Measurements from ENCODE around the gene PRIMA1. TPM values are rescaled to one million over a fixed set of nuclear protein-coding genes. Genes with fewer than 3 reads are reported as not detected.

PRIMA1 gene
- total and polyA plus RNA-seq, 9 of the 15 experiments (the other 6 are each of a cell fraction or from before 2014, with no cell fraction given): not detected

- no peak for TF ChIP-seq CCNT2 (IDR thresholded peaks at IDR 0.05; ENCODE audit: borderline replicate concordance, extremely low read depth, insufficient read length, low read depth, low read length)
- TF ChIP-seq BHLHE40 (IDR thresholded peaks at IDR 0.05; ENCODE audit: low read length): no peak
- no peak for TF ChIP-seq ATF3 (IDR thresholded peaks at IDR 0.05)
- TF ChIP-seq ATF3 (CRISPR knock-in tag; conservative IDR thresholded peaks at IDR 0.05): no peak
- TF ChIP-seq BRCA1 (IDR thresholded peaks at IDR 0.05): no peak
- no peak for TF ChIP-seq BRCA1 (CRISPR knock-in tag; IDR thresholded peaks at IDR 0.05)
Measured at GRCh38 chr14:93706360-93706955, 81.8 kb downstream of the PRIMA1 start (continued).

DNA sequence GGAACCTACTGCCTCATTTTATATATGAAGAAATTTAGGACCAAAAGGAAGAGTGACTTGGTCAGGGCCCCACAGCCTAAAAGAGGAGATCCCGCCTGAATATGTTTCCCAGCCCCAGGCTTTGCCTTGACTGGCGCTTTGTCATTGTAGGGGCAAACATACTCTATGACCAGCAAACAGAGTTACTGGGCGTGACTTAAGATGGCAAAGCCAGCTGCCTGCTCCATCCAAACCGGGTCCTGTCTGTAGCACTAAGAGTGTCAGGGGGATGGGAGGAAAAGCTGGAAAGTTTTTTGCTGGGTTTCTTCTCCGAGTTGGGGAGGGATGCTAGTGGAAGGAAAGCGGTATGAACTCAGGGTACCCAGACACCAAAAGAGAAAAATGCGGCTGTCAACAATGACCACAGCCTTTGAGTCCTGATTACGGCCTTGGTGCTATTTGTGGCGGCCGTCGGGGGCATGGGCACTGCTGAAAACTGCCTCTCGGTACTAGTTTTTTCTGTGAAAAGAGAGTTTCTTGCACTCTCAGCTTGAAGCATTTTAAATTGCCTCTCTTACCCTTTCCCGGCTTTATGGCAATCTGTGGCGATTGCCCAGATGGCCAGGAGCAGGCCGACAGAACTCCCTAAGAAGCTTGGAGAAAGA is 82.7 kb downstream of the PRIMA1 start:
- ATAC-seq (no peak), FAIRE-seq (no peak), DNase-seq (ENCODE audit: extremely low read depth in 1 of 4, low spot score in 3 of 4) (no peak)
- no TSS peak for BruUV-seq (replicated peaks)
- intact Hi-C loops (cut with micrococcal nuclease): no loop called here
- H3K9me3 ChIP-seq (replicated peaks; ENCODE audit: control insufficient read depth, insufficient read depth, low read depth, low read length): no peaks in the 10 kb centered on the region
- WGBS (ENCODE audit: insufficient coverage, low coverage, missing lambda C conversion rate): 0% methylated on average over 14 of the region's 15 CpGs
- no peak overlapping the region for H3K4me3 ChIP-seq
- no peaks in the 10 kb centered on the region for H3K79me2 ChIP-seq (ENCODE audit: control insufficient read depth, insufficient read depth, low read length)
- no peak overlapping the region for H2AFZ ChIP-seq (ENCODE audit: low read depth, low read length)
- in situ Hi-C loops (cut with MboI): no loop called here
- H3K4me2 ChIP-seq (ENCODE audit: insufficient read depth, low read length): no peak overlapping the region
- no peak overlapping the region for H3K27ac ChIP-seq (ENCODE audit: extremely low read depth, low read depth, low read length)
- no peak overlapping the region for H3K9ac ChIP-seq (ENCODE audit: insufficient read depth in 1 of 2, low read depth in 2 of 2, low read length in 2 of 2)
- H3K36me3 ChIP-seq (ENCODE audit: control insufficient read depth, insufficient read depth, low read length): no peaks in the 10 kb centered on the region
- no peaks in the 10 kb centered on the region for H4K20me1 ChIP-seq (replicated peaks; ENCODE audit: control insufficient read depth, insufficient read depth, low read length)
- ChIA-PET CTCF (ENCODE audit: low intra/inter-chr PET ratio) (no interaction called here), POLR2A (interaction anchor here (1.6 kb wide), 1 partner anchor 19 kb away, joined by 4 read pairs; no protein-coding TSS in a partner anchor)
- no peaks in the 10 kb centered on the region for H3K4me1 ChIP-seq (replicated peaks in 1 of 2; ENCODE audit: control insufficient read depth in 2 of 2, insufficient read depth in 2 of 2, low read length in 2 of 2)
- H3K9me1 ChIP-seq (ENCODE audit: control insufficient read depth, insufficient read depth, low read length): no peaks in the 10 kb centered on the region
- H3K27me3 ChIP-seq (ENCODE audit: control insufficient read depth in 2 of 2, insufficient read depth in 2 of 2, low read length in 2 of 2): peaks cover 3 to 12% of the 10 kb centered on the region in 2 experiments; a peak in 3 of 5 replicates
- TF ChIP-seq, protein P1, sequence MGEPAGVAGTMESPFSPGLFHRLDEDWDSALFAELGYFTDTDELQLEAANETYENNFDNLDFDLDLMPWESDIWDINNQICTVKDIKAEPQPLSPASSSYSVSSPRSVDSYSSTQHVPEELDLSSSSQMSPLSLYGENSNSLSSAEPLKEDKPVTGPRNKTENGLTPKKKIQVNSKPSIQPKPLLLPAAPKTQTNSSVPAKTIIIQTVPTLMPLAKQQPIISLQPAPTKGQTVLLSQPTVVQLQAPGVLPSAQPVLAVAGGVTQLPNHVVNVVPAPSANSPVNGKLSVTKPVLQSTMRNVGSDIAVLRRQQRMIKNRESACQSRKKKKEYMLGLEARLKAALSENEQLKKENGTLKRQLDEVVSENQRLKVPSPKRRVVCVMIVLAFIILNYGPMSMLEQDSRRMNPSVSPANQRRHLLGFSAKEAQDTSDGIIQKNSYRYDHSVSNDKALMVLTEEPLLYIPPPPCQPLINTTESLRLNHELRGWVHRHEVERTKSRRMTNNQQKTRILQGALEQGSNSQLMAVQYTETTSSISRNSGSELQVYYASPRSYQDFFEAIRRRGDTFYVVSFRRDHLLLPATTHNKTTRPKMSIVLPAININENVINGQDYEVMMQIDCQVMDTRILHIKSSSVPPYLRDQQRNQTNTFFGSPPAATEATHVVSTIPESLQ (CRISPR knock-in tag; IDR thresholded peaks at IDR 0.05): no peak
- TF ChIP-seq ZNF143 (CRISPR knock-in tag; IDR thresholded peaks at IDR 0.05): no peak
- no peak for TF ChIP-seq ZNF134 (CRISPR knock-in tag; conservative IDR thresholded peaks at IDR 0.05)
- TF ChIP-seq BRD9 (IDR thresholded peaks at IDR 0.05; ENCODE audit: low read depth, partially characterized antibody): no peak
- no peak for TF ChIP-seq ZNF444 (CRISPR knock-in tag; IDR thresholded peaks at IDR 0.05)
- TF ChIP-seq ZNF124 (CRISPR knock-in tag; IDR thresholded peaks at IDR 0.05): no peak
- TF ChIP-seq ZNF77 (CRISPR knock-in tag; IDR thresholded peaks at IDR 0.05): no peak
- TF ChIP-seq ZNF707 (CRISPR knock-in tag; conservative IDR thresholded peaks at IDR 0.05): no peak
- TF ChIP-seq ETS2 (tag; IDR thresholded peaks at IDR 0.05; ENCODE audit: borderline replicate concordance, poor library complexity, severe bottlenecking): no peak
- no peak for TF ChIP-seq ZNF274 (IDR thresholded peaks at IDR 0.05; ENCODE audit: borderline replicate concordance, low read depth, low read length)
